Skeletal muscle tissue (tissue), 4 donors: Measurements from ENCODE around the gene CIAO2B. TPM values are rescaled to one million over a fixed set of nuclear protein-coding genes. Genes with fewer than 3 reads are reported as not detected.
A peak's percentile ranks its signal among the peaks of the same experiment; 100 is the strongest.

Experiments used
- H3K27ac ChIP-seq: one replicate; pipeline ENCODE4 v1.7.0; 2013; ENCODE audit warnings: mild to moderate bottlenecking, low read depth, low read length, inconsistent platforms
- H3K27me3 ChIP-seq, 3 donors: one replicate each; pipeline ENCODE4 v1.7.0; 2013; ENCODE audit warnings: low read length in 3 of 3; ENCODE audit not compliant: control insufficient read depth in 3 of 3, insufficient read depth in 3 of 3
- H3K36me3 ChIP-seq, 3 donors: one replicate each; pipeline ENCODE4 v1.7.0; 2013; ENCODE audit warnings: low read length in 3 of 3; ENCODE audit not compliant: control insufficient read depth in 3 of 3, insufficient read depth in 3 of 3
- H3K4me1 ChIP-seq, 3 donors: one replicate each; pipeline ENCODE4 v1.7.0; 2013; ENCODE audit warnings: low read length in 3 of 3, mild to moderate bottlenecking in 3 of 3; ENCODE audit not compliant: control insufficient read depth in 3 of 3, insufficient read depth in 3 of 3
- H3K4me3 ChIP-seq, 3 donors: one replicate each; pipeline ENCODE4 v1.7.0; 2013; ENCODE audit warnings: low read length in 3 of 3
- H3K9ac ChIP-seq, 3 donors: one replicate each; pipeline ENCODE4 v1.7.0; 2013; ENCODE audit warnings: low read length in 3 of 3, mild to moderate bottlenecking in 3 of 3, moderate library complexity in 2 of 3, low read depth in 1 of 3
- H3K9me3 ChIP-seq, 3 donors: one replicate each; pipeline ENCODE4 v1.7.0; 2013; ENCODE audit warnings: low read length in 3 of 3; ENCODE audit not compliant: control insufficient read depth in 3 of 3
- total RNA-seq: library from RNA; depleted of rRNA; stranded (reverse); fragments of >200 nt; gene quantifications from one replicate; pipeline ENCODE4 v1.2.3, GENCODE V29; 2014
- donor health status: Osteomylitis.

The CIAO2B gene
- total RNA-seq, 1 donor from 2014 or later: 95.0 TPM

DNA sequence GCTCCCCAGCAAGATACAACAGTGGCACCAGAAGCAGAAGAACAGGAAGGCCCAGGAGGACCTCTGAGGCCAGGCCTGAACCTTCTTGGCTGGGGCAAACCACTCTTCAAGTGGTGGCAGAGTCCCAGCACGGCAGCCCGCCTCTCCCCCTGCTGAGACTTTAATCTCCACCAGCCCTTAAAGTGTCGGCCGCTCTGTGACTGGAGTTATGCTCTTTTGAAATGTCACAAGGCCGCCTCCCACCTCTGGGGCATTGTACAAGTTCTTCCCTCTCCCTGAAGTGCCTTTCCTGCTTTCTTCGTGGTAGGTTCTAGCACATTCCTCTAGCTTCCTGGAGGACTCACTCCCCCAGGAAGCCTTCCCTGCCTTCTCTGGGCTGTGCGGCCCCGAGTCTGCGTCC is 38.8 kb upstream of the CIAO2B start:
- peaks cover 9 to 28% (median 17%) of the 10 kb centered on the region in 3 donors for H3K36me3 ChIP-seq
- no peaks in the 10 kb centered on the region for H3K9me3 ChIP-seq
- H3K27me3 ChIP-seq: no peaks in the 10 kb centered on the region
- H3K4me3 ChIP-seq: no peak overlapping the region
- no peak overlapping the region for H3K9ac ChIP-seq
- H3K27ac ChIP-seq: no peak overlapping the region
- peaks cover 0 to 5% (median 0%) of the 10 kb centered on the region in 3 donors for H3K4me1 ChIP-seq

DNA sequence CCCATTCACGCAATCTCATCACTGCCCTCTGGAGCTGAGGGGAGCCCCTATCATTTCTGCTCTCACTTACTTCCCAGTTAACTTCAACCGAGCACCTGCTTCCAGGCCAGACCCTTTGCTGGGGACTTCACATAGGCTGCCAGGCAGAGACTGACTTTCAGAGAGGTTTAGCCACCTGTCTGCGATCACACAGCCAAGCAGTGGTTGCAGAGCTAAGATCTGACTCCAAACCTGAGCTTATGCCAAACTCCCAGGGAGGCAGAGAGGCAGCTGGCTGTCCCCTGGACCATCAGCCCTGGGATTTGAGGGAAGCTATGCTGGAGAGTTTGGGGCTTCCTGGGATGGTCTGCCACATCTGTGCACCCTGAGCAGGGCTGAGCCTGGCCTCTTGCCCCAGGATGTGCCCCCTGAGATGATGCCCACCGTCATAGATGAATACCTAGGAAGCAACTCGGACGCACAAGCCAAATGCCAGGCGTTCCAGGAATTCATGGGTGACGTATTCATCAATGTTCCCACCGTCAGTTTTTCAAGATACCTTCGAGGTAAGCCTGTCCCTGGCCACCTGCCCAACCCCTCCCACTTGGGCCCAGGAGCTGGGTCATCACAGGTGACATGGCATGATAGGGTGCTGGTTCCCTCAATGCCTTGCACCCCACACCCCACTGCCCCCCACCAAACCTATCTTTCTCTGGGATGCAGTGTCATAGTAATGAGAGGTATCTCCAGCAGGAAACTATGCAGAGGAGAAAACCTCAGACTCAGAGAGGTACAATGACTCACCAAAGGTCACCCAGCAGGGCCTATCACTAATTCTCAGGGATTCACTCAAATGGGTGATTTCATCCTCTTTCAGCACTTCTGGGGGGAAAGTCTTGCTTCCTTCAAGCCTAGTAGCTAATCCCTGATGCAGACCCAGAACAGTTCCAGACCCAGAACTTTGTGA is 36.8 kb upstream of the CIAO2B start:
- peaks cover 15 to 40% (median 23%) of the 10 kb centered on the region in 3 donors for H3K36me3 ChIP-seq
- H3K27ac ChIP-seq: no peak overlapping the region
- no peaks in the 10 kb centered on the region for H3K9me3 ChIP-seq
- H3K9ac ChIP-seq: no peak overlapping the region
- H3K4me1 ChIP-seq: no peaks in the 10 kb centered on the region
- no peaks in the 10 kb centered on the region for H3K27me3 ChIP-seq
- no peak overlapping the region for H3K4me3 ChIP-seq

- H3K27me3 ChIP-seq: no peaks in the 10 kb centered on the region
- H3K9me3 ChIP-seq: no peaks in the 10 kb centered on the region
- peaks cover 15 to 55% (median 32%) of the 10 kb centered on the region in 3 donors for H3K36me3 ChIP-seq
- H3K9ac ChIP-seq: no peak overlapping the region
- no peak overlapping the region for H3K27ac ChIP-seq
- H3K4me3 ChIP-seq: no peak overlapping the region
- no peaks in the 10 kb centered on the region for H3K4me1 ChIP-seq
Measured at GRCh38 chr16:66968847-66969246, 34.6 kb upstream of the CIAO2B start.

DNA sequence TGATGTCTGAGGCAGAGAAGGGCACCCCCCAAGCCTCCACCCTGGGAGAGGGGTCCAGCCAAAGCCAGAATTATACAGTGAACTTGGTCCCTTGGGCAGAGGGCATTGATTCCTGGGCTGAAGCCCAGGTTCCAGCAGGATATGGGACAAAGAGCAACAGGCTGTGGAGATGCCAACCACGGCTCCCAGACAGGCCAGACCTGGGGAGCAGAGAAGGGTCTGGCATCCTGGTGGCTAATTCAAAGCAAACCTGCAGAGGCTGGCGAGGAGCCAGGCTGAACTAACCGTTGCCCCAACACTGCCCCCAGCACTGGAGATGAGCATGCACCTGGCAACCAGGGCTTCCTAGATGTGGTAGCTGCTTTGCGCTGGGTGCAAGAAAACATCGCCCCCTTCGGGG is 29.8 kb upstream of the CIAO2B start:
- Histone ChIP-seq H3K9ac (no peak overlapping the region), H3K4me1 (peaks cover 12 to 18% (median 15%) of the 10 kb centered on the region in 3 donors), H3K27me3 (peaks cover 0 to 2% (median 0%) of the 10 kb centered on the region in 3 donors), H3K4me3 (no peak overlapping the region), H3K9me3 (no peaks in the 10 kb centered on the region), H3K36me3 (peaks cover 6 to 50% (median 26%) of the 10 kb centered on the region in 3 donors), H3K27ac (no peak overlapping the region)

DNA sequence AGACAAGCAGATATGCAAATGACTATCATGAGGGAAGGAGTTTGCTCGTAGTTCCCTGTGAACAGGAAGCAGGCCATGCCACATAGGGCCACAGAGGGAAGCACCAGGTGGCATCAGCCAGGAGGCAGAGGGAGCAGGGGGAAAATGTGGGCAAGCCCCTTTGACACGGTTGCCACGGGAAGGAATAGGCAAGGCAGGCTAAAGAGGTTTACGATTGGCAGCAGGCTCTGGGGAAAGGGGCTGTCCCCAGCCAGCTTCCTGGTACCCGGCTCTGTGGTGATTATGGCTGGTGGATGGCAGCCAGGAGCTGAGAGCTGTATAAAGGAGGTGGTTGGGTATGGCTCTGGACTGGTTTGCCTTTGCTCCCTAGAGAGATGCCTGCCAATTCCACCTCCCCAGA is 27.7 kb upstream of the CIAO2B start:
- Histone ChIP-seq H3K27ac (no peak overlapping the region), H3K4me3 (no peak overlapping the region), H3K9ac (no peak overlapping the region), H3K36me3 (peaks cover 0 to 42% (median 23%) of the 10 kb centered on the region in 3 donors), H3K4me1 (peaks cover 14 to 20% (median 16%) of the 10 kb centered on the region in 3 donors), H3K9me3 (no peaks in the 10 kb centered on the region), H3K27me3 (peaks cover 0 to 2% (median 0%) of the 10 kb centered on the region in 3 donors)

GRCh38 chr16:66961065-66961744 is 27.0 kb upstream of the CIAO2B start, which contains the start of gene CES3:
TSS of gene CES3 (plus strand) at chr16:66961266. CDS start at chr16:66961308, 42 bp downstream.
- H3K36me3 ChIP-seq: peaks cover 0 to 37% (median 20%) of the 10 kb centered on the region in 3 donors
- H3K9me3 ChIP-seq: no peaks in the 10 kb centered on the region
- peak within 1 kb of the TSS in 1 of 3 donors; percentile 33 for H3K9ac ChIP-seq
- no peak within 1 kb of the TSS for H3K27ac ChIP-seq
- no peak within 1 kb of the TSS for H3K4me3 ChIP-seq
- peaks cover 0 to 2% (median 0%) of the 10 kb centered on the region in 3 donors for H3K27me3 ChIP-seq
- peaks cover 14 to 20% (median 16%) of the 10 kb centered on the region in 3 donors for H3K4me1 ChIP-seq

DNA sequence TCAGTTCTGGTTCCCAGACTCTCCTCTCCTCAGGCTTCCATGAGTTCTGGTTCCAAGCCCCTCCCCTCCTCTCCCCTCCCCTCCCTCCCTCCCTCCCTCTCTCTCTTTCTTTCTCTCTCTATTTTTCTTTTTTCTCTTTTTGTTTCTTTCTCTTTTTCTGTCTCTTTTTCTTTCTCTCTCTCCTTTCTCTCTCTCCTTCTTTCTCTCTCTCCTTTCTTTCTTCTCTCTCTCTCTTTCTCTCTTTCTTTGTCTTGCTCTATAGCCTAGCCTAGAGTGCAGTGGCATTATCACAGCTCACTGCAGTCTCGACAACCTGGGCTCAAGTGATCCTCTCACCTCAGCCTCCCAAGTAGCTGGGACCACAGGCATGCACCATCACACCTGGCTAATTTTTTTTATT is 26.1 kb upstream of the CIAO2B start:
- Histone ChIP-seq H3K4me1 (peaks cover 14 to 20% (median 16%) of the 10 kb centered on the region in 3 donors), H3K9me3 (no peaks in the 10 kb centered on the region), H3K9ac (no peak overlapping the region), H3K27me3 (peaks cover 0 to 2% (median 0%) of the 10 kb centered on the region in 3 donors), H3K36me3 (peaks cover 0 to 30% (median 17%) of the 10 kb centered on the region in 3 donors), H3K27ac (no peak overlapping the region), H3K4me3 (no peak overlapping the region)

- Histone ChIP-seq H3K9me3 (no peaks in the 10 kb centered on the region), H3K27me3 (peaks cover 0 to 2% (median 0%) of the 10 kb centered on the region in 3 donors), H3K9ac (peak overlapping the region in 1 of 3 donors; percentile 11), H3K4me1 (peaks cover 14 to 22% (median 16%) of the 10 kb centered on the region in 3 donors), H3K4me3 (no peak overlapping the region), H3K27ac (no peak overlapping the region), H3K36me3 (peaks cover 0 to 26% (median 17%) of the 10 kb centered on the region in 3 donors)
Measured at GRCh38 chr16:66959704-66960161, 25.5 kb upstream of the CIAO2B start.

- no peak overlapping the region for H3K27ac ChIP-seq
- H3K27me3 ChIP-seq: peaks cover 0 to 2% (median 0%) of the 10 kb centered on the region in 3 donors
- H3K9me3 ChIP-seq: no peaks in the 10 kb centered on the region
- no peak overlapping the region for H3K4me3 ChIP-seq
- peaks cover 14 to 25% (median 16%) of the 10 kb centered on the region in 3 donors for H3K4me1 ChIP-seq
- H3K9ac ChIP-seq: no peak overlapping the region
- H3K36me3 ChIP-seq: peaks cover 0 to 19% (median 12%) of the 10 kb centered on the region in 3 donors
Measured at GRCh38 chr16:66958857-66959703, 24.9 kb upstream of the CIAO2B start.
